ENCODE measurements around the gene SPAG7. TPM values are rescaled to one million over a fixed set of nuclear protein-coding genes. Genes with fewer than 3 reads are reported as not detected.
A peak's percentile ranks its signal among the peaks of the same experiment; 100 is the strongest.

Gene SPAG7
- total RNA-seq, 6 experiments from 2014 or later = 59.4 to 76.9 (median 65.6) TPM

DNA sequence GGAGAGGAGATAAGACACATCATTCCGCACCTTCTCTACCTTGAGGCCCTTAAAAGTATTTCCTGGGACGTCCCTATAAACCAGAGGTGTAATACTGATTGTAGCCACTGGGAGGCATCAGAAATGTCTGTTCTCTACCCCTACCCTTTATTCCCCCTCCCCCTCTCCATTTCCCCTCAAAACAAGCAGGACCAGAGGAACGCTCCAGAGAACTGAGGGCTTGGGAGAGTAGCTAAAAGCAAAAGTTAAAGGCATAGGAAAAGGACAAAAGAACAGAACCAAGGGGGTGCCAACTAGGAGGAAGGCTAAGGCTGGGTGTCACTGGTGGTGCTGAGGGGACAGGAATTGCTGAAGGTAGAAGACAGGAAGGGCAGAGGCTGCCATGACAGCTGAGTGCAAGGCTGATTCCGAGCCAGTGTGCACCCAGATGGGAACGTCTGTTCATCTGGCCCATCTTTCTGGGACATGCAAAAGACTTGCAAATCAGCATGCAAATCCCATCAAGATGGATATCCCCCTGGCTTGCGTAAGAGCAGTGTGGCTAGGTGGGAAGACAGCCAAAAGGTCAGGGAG, 13.1 kb upstream of the SPAG7 start:
- Mint-ChIP-seq H3K4me1 (ENCODE audit: low read depth) (peaks cover 28% of the 10 kb centered on the region), H3K9me3 (no peaks in the 10 kb centered on the region), H3K4me3 (no peak overlapping the region), H3K27me3 (ENCODE audit: insufficient read depth) (peaks cover 3% of the 10 kb centered on the region), H3K27ac (no peak overlapping the region; the same call in none of the 2 replicates), H3K36me3 (ENCODE audit: low read depth) (peaks cover 26% of the 10 kb centered on the region)
- no peak for DNase-seq
- TF ChIP-seq, protein P1, sequence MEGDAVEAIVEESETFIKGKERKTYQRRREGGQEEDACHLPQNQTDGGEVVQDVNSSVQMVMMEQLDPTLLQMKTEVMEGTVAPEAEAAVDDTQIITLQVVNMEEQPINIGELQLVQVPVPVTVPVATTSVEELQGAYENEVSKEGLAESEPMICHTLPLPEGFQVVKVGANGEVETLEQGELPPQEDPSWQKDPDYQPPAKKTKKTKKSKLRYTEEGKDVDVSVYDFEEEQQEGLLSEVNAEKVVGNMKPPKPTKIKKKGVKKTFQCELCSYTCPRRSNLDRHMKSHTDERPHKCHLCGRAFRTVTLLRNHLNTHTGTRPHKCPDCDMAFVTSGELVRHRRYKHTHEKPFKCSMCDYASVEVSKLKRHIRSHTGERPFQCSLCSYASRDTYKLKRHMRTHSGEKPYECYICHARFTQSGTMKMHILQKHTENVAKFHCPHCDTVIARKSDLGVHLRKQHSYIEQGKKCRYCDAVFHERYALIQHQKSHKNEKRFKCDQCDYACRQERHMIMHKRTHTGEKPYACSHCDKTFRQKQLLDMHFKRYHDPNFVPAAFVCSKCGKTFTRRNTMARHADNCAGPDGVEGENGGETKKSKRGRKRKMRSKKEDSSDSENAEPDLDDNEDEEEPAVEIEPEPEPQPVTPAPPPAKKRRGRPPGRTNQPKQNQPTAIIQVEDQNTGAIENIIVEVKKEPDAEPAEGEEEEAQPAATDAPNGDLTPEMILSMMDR (IDR thresholded peaks at IDR 0.05) = peak; percentile 87

DNA sequence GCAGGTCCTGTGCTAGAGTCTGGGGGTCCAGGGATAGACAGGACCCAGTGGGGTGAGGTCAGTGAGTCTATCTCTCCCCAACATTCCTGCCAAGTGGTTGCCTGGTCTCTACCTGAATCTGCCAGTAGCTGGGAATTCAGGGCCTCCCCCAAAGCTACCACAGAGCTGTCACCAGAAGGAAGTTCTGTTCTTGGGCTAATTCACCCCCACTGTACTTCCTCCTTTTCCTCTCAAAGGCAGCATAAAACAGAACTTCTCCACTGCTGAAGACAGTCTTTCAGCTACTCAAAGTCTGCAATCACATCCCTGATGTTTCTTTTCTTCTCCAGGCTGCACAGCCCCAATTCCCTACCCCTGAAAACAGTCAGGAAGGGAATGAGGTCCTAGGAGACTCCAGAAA, 11.1 kb upstream of the SPAG7 start:
- Mint-ChIP-seq H3K27me3 (ENCODE audit: insufficient read depth) (peaks cover 3% of the 10 kb centered on the region), H3K4me3 (no peak overlapping the region), H3K4me1 (ENCODE audit: low read depth) (peaks cover 18% of the 10 kb centered on the region), H3K9me3 (no peaks in the 10 kb centered on the region), H3K27ac (no peak overlapping the region), H3K36me3 (ENCODE audit: low read depth) (peaks cover 19% of the 10 kb centered on the region)
- no peak for DNase-seq
- TF ChIP-seq, protein P1 (IDR thresholded peaks at IDR 0.05) = no peak

- H3K4me1 Mint-ChIP-seq (ENCODE audit: low read depth) = no peaks in the 10 kb centered on the region
- no peak overlapping the region for H3K4me3 Mint-ChIP-seq
- no peak for DNase-seq
- peaks cover 19% of the 10 kb centered on the region for H3K36me3 Mint-ChIP-seq (ENCODE audit: low read depth)
- H3K27ac Mint-ChIP-seq = no peak overlapping the region
- H3K27me3 Mint-ChIP-seq (ENCODE audit: insufficient read depth) = no peaks in the 10 kb centered on the region; the same call in 1 of the 2 replicates
- TF ChIP-seq, protein P1 (IDR thresholded peaks at IDR 0.05) = no peak
- no peaks in the 10 kb centered on the region for H3K9me3 Mint-ChIP-seq
Measured at GRCh38 chr17:4974115-4974670, 6.6 kb upstream of the SPAG7 start.

GRCh38 chr17:4973256-4974114, 5.9 kb upstream of the SPAG7 start:
- Mint-ChIP-seq H3K4me3 (no peak overlapping the region), H3K27me3 (ENCODE audit: insufficient read depth) (peaks cover 3% of the 10 kb centered on the region; the same call in 1 of the 2 replicates), H3K9me3 (no peaks in the 10 kb centered on the region), H3K4me1 (ENCODE audit: low read depth) (no peaks in the 10 kb centered on the region), H3K27ac (no peak overlapping the region; the same call in 1 of the 2 replicates), H3K36me3 (ENCODE audit: low read depth) (peaks cover 19% of the 10 kb centered on the region)
- TF ChIP-seq, protein P1 (IDR thresholded peaks at IDR 0.05) = no peak
- DNase-seq = no peak

DNA sequence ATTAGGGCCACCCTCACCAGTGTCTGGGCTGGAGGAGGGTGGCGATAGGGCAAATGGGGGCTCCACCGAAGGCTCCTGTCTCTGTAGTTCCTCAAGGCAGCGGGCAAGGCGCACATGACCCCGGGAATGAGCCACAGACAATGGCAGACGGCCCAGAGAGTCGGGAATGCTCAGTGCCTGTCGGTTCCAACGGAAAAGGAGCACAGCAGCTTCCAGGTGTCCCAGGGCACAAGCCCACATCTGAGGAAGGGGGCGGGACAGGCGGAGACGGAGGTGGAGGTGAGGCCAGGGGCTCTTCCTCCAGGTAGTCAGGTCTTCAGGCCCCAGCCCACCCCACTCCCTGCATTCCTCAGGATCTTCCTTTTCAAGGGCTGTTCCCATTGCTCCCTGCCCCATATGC, 5.1 kb upstream of the SPAG7 start:
- no peak for DNase-seq
- Mint-ChIP-seq H3K27ac (no peak overlapping the region), H3K9me3 (no peaks in the 10 kb centered on the region), H3K36me3 (ENCODE audit: low read depth) (peaks cover 19% of the 10 kb centered on the region), H3K4me1 (ENCODE audit: low read depth) (no peaks in the 10 kb centered on the region), H3K4me3 (no peak overlapping the region), H3K27me3 (ENCODE audit: insufficient read depth) (peaks cover 3% of the 10 kb centered on the region; the same call in 1 of the 2 replicates)
- TF ChIP-seq, protein P1 (IDR thresholded peaks at IDR 0.05) = no peak
